NCI-H1092 (cell line): ENCODE data around the gene MAG.

ENCODE experiments used
- DNase-seq: peaks from one replicate; lab custom pipeline; 2025; lab: John Stamatoyannopoulos, UW

Gene MAG

DNA sequence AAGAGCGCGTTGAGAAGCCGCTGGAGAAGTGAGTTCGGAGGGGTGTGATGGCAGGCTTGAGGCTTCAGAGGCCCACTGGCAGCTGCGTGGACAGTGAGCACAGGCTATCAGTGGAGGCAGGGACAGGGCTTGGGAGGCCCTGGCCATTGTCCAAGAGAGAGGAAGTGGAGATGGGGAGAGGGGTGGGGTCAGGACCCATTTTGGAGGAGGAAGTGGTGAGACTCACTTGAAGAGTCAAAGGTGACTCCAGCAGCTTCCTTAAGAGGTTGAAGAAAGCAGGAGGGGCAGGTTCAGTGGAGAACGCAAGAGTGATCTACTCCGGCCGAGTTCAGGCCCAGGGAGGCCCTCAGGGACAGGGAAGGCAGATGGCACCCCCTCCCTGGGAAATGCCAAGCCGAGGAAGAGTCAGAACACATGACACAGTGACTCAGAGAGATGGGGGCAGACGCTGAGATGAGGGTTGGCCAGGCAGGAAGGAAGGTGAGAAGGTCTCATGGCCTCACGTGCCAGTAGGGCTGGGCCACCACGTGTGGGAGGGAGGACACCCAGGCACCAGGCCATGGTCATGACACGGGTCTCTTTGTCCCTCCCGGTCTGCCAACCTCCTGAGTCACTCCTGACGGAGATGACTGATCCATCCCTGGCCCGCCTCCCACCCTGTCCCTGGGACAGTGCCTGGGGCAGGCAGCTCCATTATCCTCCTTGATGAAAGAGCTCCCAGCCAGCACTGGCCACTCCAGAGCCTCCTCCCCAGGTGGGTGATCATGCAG, 26.9 kb downstream of the MAG start:
- no peak for DNase-seq

DNA sequence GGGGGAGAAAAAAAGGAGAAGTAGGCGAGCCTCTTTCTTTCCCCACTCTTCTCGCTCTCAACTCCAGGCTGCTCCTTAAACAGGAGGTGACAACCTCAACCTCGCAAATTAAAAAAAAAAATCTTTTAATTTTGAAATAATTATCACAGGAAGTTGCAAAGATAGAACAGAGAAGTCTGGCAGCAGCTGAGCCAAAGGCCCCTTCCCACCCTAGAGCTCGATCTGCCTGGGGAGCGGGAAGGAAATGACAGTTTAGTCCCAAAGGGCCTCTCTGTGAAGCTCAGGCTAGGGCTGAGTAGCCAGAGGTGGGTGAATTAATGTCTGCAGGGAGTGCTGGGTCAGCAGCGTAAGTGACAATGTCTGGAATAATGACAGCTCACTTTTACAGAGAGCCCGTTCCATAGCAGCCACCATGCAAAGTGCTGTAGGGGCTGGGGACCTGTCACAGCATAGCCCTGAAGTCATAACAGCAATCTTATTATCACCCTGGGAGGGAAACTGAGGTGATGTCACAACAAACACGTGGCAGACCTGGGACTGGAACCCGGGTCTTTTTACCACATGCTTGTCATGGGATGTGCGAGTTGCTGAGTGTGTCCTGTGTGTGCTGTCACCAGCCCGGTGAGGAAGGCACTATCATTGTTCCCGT, 28.2 kb downstream of the MAG start:
- DNase-seq = no peak

DNA sequence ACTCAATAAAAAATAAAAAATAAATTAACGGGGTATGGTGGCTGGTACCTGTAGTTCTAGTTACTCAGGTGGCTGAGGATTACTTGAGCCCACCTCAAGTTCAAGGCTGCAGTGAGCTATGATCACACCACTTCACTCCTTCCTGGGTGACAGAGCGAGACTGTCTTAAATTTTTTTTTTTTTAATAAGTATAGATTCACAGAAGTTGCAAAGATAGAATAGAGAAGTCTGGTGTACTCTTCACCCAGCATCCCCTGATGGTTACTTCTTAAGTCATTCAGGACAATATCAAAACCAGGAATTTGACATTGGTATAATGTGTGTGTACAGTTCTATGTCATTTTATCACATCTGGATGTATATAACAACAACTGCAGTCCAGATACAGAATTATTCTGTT, 29.3 kb downstream of the MAG start:
- DNase-seq = no peak

DNA sequence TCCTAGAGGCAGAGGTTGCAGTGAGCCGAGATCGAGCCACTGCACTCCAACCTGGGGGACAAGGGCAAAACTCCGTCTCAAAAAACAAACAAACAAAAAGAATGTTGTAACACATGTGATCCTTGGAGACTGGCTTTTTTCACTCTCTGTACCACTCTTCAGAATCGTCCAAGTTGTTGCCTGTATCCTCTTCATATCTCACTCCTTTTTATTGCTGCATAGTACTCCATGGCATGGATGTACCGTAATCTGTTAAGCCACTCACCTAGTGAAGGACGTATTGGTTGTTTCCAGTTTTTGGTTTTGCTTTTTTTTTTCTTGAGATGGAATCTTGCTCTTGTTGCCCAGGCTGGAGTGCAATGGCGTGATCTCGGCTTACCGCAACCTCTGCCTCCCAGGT, 30.1 kb downstream of the MAG start:
- no peak for DNase-seq

DNA sequence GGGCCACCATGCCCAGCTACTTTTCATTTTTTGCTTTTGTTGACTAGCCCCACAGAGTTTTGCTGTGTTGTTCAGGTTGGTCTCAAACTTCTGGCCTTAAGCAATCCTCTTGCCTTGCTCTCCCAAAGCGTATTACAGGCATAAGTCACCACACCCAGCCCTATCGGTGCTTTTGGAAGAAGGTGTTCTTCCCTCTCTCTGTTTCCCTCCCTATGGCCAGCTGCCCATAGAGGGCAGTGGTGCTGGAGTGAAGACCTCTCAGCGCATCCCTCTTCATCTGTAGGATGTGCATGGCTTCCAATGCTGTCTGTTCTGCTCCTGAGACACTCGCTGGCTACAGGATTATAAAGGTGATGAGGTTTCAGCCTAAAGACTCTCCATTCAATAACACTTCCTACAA, 35.7 kb downstream of the MAG start:
- DNase-seq = no peak

DNA sequence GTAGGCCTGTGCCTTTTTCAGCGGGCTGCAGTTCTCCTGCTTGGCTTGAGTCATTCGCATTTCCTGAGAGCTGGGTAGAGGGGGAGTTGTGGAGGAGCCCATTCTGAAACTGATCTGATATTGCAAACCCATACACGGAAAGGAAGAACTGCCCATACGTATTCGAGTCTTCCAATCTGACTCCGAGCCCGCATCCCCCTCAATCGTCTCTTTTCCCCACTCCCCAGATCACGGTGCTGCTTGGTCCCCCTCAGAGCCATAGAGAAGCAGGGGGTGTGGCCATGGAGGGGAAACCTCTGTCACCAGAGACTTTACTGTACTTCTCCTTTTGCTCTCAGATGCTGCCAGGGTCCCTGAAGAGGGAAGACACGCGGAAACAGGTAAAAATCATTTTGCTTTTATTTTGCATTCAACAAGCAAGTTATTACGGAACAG, 36.9 kb downstream of the MAG start, which contains the start of gene CD22:
Gene CD22, plus strand, starts transcription at position 337 of the 435 bp plus-strand sequence. CDS start 2,854 bp downstream, outside the sequence.
- no peak for DNase-seq

GRCh38 chr19:35329323-35329722, 37.4 kb downstream of the MAG start:
- DNase-seq = no peak

DNA sequence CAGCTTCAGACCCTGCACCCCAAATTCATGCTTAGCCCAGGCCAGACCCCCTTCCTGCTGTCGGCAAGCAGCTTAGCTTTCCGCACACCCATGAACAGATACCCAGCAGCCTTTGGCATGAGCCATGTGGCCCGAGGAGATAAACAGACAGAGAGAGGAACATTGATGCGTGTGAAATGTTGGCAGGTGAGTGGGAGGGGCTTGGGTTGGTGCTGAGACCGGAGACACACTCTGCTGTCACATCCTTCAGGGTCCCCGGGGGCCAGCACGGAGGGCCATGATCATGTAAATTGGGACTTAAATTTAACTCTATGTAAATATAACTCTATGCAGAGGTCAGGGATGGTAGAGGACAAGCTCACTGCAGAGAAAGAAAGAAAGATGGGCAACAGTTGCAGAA, 38.5 kb downstream of the MAG start:
- no peak for DNase-seq

DNA sequence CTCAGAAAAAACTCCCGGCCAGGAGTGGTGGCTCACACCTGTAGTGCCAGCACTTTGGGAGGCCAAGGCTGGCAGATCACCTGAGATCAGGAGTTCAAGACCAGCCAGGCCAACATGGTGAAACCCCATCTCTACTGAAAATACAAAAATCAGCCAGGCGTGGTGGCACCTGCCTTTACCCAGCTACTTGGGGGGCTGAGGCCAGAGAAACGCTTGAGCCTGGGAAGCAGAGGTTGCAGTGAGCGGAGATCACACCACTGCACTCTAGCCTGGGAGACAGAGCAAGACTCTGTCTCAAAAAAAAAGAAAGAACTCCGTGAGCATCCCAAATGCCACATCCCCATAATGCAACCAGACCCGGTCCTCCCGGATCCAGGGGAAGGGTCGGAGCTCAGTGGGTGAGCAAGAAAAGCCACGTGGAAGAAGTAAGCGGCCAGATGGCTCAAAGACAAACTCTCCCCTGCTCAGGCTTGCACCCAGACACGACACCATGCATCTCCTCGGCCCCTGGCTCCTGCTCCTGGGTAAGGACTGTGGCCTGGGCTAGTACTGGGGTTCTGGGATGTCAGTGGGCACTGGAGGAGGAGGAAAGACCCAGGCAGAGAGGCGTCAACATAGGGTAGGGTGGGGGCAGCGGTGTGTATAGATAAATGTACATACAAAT, 39.7 kb downstream of the MAG start:
- DNase-seq = no peak

DNA sequence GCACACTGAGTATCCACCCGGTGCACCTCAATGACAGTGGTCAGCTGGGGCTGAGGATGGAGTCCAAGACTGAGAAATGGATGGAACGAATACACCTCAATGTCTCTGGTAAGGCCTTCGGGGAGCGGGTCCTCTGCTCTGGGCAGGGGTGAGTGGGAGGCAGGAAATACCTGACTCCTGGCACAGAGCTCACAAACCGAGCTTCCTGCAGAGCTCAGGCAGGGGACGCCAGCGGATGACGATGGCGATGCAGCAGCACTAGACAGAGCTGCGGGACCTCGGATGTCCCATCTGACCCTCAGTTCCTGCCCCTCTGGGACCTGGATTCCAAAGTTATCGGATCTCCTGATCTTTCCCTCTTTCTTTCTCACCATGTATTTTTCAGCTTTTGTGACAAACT, 40.9 kb downstream of the MAG start:
- DNase-seq = no peak

DNA sequence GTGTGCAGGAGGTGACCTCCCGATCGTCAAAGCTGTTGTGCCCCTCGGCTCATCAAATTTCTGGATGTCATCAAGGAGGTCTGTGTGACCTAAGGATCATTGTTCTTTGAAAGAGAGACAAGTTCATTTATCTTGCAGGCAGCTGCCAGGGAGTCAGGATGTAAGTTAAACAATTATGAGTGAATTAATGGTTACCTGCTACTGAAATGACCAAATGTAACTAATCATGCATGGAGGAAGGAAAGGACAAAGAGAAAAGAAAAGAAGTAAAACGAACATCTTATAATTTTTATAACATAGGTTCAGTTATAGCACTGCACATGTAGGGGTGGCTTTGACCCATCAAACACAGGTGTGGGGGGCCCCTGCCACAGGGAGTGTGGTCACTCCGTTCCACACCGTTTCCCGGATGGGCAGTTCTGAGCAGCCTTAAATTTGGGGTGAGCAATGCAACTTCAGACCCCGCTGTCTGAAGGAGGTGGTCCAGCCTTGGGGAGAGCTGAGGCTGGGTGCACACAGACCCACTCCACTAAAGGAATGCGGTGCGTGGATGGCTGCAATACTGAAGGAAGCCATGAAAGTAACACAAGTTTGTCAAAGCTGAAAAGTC, 42.3 kb downstream of the MAG start:
- no peak for DNase-seq

DNA sequence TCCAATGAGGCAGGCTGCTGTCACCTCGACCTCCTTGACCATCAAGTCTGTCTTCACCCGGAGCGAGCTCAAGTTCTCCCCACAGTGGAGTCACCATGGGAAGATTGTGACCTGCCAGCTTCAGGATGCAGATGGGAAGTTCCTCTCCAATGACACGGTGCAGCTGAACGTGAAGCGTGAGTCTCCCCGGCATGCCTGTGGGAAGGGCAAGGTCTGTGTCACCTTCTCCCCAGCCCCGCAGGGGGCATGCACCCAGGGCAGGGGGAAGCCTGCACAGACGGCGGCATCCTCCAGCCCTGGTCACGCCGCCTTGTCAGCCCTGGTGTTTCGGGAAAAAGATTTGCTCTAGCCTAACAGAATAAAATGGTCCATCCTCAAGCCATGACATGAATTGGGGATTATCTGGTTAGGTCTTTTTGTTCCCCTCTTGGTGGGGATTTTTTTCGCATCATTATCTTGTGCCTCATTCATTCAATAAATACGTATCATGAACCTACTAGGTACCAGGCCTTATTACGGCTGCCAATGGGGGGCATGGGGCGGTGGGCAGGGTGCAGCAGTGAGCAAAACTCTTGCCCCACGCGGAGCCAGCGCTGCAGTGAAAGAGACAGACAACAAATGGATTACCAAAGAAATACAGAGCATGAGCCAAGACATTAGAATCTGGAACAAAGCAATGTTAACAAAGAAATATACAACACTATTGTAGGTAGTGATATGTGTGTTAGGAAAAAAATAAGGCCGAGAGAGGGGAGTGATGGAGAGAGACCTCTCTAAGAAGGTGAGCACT, 44.4 kb downstream of the MAG start:
- DNase-seq = no peak

DNA sequence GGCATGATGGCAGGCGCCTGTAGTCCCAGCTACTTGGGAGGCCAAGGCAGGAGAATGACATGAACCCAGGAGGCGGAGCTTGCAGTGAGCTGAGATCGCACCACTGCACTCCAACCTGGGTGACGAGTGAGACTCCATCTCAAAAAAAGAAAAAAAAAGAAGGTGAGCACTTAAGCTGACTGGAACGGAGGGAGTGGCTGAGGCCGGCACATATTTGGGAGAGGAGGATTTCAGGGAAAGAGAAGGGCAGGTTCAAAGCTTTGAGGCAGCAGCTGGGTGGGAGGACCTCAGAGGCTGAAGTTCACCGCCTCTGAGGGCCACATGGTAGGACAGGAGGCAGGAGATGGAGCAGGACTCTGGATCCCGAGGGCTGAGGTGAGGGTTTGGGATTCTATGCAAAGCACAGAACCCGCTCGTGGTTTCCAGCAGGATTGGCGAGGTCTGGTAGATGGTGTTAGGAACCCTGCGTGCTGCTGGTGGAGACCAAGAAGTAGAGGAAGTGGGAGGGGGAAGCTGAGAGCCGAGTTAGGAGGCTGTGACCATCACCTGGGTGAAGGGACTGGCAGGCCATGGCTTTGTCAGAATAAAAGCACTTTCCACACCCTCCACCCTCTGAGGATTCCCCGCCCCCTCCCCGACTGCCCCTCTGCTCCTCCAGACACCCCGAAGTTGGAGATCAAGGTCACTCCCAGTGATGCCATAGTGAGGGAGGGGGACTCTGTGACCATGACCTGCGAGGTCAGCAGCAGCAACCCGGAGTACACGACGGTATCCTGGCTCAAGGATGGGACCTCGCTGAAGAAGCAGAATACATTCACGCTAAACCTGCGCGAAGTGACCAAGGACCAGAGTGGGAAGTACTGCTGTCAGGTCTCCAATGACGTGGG, 45.4 kb downstream of the MAG start:
- DNase-seq = no peak

- DNase-seq = no peak
Observed at GRCh38 chr19:35337984-35338296, 46.0 kb downstream of the MAG start.

DNA sequence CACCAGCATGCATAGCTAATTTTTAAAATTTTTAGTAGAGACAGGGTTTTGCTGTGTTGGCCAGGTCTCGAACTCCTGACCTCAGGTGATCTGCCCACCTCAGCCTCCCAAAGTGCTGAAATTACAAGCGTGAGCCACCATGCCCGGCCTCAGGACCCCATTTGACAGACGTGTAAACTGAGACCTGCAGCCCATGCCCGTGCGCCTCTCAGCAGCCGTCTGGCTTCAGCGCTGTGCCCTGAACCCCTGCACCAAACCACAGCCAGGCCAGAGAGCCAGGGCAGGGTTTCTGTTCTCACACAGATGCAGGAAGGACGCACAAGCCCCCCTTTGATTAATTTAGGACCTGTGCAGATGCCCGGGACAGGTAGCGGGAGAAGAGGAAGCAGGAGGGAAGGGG, 48.5 kb downstream of the MAG start:
- DNase-seq = no peak

GRCh38 chr19:35341006-35341405, 49.0 kb downstream of the MAG start:
- DNase-seq = no peak

DNA sequence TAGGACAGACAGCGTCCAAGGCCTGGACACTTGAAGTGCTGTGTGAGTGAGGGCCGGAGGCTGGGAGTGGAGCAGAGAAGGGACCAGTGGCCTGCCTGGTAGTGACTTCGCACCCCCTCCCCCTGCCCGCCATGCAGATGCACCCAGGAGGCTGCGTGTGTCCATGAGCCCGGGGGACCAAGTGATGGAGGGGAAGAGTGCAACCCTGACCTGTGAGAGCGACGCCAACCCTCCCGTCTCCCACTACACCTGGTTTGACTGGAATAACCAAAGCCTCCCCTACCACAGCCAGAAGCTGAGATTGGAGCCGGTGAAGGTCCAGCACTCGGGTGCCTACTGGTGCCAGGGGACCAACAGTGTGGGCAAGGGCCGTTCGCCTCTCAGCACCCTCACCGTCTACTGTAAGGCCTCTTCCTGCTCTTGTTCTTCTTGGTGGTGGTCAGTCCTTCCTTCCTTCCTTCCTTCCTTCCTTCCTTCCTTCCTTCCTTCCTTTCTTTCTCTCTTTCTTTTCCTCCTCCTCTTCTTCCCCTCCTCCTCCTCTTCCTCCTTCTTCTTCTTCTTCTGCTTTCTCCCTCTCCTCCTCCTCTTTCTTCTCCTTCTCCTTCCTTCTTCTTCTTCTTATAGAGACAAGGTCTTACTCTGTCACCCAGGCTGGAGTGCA, 49.7 kb downstream of the MAG start:
- no peak for DNase-seq

DNA sequence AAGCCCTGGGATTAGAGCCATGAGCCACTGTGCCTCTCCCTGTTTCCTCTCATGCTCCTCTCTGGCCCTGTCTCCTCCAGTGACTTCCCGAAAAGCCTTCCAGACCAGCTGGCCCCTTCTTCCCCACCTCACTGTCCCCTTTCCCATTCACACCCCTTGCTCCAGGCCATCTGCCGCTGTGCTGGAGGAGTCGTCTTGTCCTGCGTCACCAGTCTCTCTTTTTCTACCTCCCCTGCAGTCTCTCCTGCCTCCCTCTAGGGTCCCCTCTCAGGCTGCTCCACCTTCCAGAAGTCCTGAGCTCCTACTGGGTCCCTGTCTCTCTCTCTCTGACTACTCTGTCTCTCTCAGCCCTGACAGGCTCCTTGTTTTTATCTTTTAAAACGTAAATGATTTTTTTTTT, 50.5 kb downstream of the MAG start:
- no peak for DNase-seq

- DNase-seq = no peak
Observed at GRCh38 chr19:35344511-35345031, 52.6 kb downstream of the MAG start.

DNA sequence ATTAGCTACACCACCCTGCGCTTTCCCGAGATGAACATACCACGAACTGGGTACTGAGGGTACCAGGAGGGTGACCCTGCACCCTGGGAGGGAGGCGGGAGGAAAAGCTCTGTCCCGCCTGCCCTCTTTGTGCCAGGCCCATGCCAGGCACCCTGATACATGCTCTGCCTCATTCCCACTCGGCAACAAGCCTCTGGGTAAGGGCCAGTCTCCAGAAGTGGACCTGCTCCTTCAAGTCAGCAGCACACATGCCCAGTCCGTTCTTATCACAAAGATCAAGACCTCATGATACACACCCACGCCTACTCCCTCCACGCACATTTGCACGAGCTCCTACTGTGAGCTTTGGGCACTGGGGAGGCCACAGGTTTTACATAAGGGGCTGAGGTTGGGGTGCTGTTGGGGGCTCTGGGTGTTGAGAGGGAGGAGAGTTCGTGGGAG, 53.7 kb downstream of the MAG start:
- no peak for DNase-seq
